Activated CD4-positive, alpha-beta T cell treated with anti-CD3 and anti-CD28 coated beads, Interleukin-2, amount 50 U/mL, for 1 hour (primary cell): ENCODE data around the gene GPR39.
"Not testable (repeated sequence)": the region's sequence is repeated elsewhere in the genome, so short reads cannot be mapped to it uniquely, and the experiment has no call there.

Source experiments
- DNase-seq: peaks from one replicate; pipeline ENCODE4 v3.0.0-alpha.2; 2020

The GPR39 gene

GRCh38 chr2:132416723-132417395 is at the start of gene GPR39:
Gene GPR39, plus strand, starts transcription at chr2:132416805.
- DNase-seq: no peak

DNA sequence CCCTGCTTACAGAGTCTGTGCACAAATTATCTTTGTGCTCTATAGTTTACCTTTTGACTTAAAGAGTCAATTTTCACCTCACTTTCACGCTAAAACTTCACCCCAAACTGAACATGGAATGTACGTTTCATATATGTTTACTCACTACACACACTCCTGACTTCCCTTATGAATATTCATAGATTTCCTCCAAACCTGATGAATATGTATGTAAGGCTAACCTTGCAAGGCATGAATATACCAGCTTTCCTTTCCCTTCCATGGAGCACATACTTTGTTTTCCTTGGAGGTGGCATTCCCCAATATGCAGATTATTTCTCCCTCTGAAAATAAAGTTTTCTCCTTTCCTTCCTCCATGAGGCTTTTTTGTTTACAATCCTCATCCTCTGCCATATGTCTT is 48.4 kb upstream of the GPR39 start:
- no peak for DNase-seq

DNA sequence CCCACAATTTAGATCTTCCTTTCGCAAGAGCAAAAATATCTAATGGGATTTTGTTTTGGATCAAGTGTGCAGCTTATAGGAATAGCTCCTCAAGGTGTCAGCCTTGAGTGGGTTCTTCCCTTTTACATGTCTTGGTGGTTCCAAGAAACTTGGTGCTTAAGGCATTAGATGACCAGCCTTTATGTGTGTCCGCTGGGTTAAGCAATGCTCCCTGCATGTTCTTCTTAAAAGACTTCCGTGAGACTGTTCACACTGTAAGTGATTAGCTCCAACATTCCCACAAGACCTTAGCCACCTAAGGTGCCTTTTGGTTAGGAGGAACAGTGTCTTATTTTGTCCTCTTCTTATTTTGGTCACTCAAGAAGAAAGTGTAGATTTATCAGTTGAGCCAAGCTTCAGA is 44.3 kb upstream of the GPR39 start:
- DNase-seq: no peak

- no peak for DNase-seq
Observed at GRCh38 chr2:132373391-132374135, 43.0 kb upstream of the GPR39 start.

- no peak for DNase-seq
Observed at GRCh38 chr2:132374151-132374550, 42.5 kb upstream of the GPR39 start.

DNA sequence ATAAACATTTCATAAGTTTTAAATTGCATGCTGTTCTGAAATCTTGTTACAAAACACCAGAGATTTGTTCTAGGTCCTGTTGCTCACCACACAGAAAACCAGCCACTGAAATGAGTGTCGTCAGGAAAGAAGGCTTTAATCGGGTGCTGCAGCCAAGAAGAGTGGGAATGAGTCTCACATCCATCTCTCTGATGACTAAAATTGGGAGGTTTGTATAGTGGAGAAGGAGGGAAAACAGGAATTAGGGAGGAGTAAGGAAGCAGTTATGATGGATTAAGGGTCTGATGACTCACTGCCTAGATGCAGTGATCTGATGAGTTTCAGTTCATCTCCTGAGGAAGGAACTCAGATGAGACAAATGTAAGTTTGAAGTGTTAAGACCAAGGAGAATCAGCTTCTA is 42.1 kb upstream of the GPR39 start:
- no peak for DNase-seq

GRCh38 chr2:132374961-132375360 is 41.6 kb upstream of the GPR39 start:
- no peak for DNase-seq

DNA sequence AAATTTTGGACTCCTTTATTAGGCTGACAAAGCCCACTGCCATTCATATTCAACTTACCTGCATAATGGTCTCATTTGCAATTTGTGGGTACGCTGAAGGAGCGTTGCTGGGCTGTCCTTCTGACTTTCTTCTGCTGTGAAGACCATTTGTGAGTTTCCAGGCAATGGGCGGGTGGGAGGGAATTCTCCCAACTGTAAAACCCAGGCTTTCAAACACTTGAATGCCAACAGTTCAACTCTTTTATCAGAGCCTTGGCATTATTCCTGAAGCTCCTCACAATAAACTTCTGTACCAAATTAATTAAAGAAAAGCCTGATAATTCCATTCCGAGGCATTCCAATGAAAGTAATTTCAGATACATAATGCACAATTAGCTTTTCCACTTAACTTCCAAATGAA is 35.2 kb upstream of the GPR39 start:
- DNase-seq: no peak

- DNase-seq: no peak
Observed at GRCh38 chr2:132383956-132384355, 32.6 kb upstream of the GPR39 start.

DNA sequence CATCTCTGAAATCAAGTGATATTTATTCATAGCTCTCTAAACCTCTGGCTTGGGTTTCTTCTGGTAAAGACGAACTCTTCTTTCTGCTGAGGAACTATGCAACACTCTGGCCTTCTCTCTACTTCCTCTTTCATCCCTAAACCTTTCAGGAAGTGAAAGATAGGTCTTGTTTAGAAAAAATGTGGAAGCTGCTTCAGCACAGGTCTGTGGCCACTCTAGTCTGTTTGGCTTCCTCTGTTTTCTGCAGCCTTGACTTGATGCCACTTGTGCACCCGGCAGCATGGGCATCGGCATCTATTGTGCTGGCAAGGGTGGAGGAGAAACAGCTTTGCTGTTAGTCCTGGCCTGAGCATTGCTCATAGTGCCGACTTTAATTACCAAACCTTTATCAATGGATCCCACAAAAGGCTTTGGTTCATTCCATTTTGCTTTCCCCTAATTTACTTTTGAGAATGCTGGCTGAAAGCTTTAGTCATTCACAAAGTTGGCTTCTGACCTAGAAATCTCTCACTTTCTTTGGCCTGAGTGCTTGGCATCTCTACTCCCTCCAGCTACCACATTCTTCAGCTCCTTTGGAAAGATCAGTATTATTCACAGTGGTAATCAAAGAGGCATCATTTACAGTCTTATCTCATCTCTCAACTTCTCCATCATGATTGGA is 32.0 kb upstream of the GPR39 start:
- no peak for DNase-seq

GRCh38 chr2:132387126-132387525 is 29.5 kb upstream of the GPR39 start:
- no peak for DNase-seq

DNA sequence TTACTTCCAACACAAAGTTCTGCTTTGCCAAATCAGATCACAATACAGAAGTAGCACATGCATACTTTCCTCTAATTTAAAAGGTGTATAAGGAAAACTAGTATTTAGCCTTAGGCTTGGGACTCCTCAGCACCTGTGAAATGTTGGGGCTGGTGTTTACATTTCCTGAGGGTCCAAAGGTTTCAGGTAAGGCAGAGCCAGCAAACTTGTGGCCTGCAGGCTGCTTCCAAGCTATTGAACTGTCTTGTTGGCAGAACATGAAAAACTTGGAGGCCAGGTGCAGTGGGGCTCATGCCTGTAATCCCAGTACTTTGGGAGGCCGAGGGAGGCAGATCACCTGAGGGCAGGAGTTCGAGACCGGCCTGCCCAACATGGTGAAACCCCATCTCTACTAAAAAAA is 26.5 kb upstream of the GPR39 start:
- DNase-seq: no peak

GRCh38 chr2:132391378-132391777 is 25.2 kb upstream of the GPR39 start:
- no peak for DNase-seq

DNA sequence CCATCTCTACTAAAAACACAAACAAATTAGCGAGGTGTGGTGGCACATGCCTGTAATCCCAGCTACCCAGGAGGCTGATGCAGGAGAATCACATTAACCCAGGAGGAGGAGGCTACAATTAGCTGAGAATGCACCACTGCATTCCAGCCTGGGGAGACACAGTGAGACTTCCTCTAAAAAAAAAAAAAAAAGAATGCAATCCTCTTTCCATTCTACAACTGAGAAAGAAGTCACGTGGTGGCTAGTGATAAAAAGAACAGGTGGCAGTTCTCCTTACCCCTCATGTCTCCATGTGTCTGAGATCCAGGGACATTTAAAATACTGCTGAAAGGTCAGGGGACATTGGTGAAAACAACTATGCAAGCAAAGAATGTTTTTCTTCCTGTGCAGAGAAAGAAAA is 24.4 kb upstream of the GPR39 start:
- no peak for DNase-seq

DNA sequence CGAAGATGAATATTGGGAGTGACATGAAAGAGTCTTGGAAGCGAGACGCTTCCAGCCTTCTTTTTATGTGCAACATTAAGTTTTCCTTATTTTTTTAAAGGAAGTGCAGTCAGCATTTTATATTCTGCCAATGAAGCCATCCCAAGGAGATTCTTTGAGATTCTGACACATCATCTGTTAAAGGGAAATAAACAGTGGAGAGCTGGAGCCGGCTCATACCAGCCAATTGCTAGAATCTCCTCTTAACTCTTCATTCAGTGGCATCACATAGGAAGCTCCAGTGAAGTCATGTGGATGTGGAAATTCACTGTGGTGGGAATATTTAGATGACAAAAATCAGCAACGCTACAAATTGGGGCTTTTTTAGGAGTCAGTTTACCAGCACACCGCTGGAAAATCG is 23.7 kb upstream of the GPR39 start:
- DNase-seq: no peak

DNA sequence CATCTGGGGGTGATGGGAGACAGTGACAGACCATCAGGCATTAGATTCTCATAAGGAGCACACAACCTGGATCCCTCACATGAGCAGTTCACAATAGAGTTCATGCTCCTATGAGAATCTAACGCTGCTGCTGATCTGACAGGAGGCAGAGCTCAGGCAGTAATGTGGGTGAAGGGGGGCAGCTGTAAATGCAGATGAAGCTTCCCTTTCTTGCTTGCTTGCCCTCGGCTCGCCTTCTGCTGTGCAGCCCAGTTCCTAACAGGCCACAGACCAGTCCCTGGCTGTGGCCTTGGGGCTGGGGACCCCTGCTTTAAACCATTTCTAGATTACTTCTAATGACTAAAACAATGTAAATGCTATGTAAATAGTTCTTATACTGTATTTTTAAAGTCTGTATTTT is 19.6 kb upstream of the GPR39 start:
- not testable (repeated sequence) for DNase-seq

DNA sequence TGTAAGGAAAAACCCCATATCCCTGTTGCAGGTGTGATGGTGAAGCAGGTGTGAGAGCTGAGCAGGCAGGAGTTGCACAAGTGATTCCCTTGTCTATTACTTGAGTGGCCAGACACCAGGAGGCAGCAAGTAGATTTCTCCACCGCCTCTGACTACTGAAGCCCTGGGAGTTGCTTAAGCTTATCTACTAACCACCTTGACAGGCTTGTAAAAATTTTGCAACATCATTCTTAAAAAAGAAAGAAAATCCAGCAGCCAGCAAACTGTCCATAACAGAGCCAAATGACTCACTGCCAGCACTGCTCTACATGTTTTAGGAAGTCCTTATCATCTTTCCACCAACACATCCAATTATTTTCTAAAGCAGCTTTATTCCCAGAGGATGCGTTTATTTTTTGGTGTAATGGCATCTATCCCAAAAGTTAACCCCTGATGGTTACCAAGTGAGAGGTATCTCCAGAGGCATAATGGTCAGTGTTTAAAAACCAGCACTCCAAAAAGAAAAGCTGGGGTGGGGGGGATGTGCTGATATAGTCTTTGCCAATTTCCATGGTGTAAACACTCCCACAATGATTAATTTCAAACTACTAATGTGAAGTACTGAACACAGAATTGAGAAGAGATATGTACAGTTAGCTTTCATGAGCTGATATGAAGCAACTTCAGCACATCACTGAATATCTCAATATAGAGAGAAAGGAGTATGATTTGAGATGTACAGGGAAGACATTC is 16.3 kb upstream of the GPR39 start:
- DNase-seq: no peak

DNA sequence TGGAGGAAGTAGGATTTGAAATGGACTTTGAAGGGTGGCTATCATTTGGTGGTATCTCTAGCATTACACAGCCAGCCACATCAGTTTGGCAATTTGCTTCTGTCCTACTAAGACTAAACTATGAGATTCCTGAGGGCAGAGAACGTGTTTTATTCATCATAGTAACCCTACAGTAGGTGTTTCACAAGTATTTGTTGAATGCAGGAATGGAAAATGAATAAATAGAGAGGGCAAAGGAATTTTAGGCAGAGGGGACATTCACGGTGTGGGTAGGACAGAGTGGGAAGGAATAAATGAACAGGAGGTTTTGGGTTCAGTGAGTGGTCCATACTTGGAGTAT is 15.7 kb upstream of the GPR39 start:
- DNase-seq: no peak

DNA sequence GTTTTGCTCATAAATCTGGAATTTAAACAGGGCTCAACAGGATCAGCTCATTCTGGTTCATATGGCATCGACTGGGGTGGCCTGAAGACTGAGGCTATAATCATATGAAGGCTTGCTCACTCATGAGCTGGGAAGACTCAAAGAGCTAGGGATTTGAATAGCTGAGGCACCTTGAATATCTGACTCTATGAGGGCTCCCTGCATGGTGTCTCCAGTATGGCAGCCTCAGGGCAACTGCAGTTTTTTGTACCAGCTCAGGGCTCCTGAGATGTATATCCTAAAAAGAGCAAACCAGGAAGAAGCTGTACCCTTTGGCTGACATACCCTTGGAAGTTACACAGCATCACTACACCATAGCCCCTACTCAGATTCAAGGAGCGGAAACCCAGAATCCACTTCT is 15.3 kb upstream of the GPR39 start:
- no peak for DNase-seq

GRCh38 chr2:132403146-132403545 is 13.5 kb upstream of the GPR39 start:
- no peak for DNase-seq

DNA sequence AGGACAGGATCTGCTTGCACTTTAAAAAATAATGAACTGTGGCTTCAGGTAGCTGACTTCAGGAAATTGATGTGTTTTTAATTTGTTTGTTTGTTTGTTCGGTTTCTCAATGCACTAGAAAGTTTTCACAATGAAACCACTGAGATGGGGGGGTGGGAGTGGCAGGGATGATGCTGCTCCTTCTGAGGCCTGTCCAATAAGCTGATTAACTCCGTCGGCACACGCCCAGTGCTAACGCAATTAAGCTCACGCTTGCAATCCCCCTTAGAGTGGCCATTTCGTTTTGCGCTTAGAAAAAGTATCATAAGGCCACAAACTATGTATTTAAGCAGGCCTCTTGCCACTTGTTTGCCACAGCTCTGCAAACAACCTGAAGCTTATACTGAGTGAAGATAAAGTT is 12.5 kb upstream of the GPR39 start:
- no peak for DNase-seq

DNA sequence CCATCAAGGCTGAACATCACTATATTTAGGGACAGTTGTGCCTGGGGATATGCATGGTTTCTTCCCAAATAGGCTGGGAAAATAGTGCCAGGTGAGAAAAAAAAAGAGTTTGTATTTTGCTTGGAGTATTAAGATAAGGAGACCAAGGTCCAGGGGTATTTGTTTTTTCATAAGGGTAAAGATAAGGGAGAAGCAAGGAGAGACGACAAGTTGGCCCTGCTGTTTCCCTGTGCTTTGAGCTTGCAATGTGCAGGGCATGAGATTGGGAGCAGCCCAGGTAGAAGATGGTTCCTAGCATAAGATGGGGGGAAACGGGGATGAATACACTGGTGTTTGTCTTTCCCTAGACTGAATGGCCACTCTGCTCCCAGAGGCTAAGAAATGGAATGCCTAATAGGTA is 8.8 kb upstream of the GPR39 start:
- no peak for DNase-seq

DNA sequence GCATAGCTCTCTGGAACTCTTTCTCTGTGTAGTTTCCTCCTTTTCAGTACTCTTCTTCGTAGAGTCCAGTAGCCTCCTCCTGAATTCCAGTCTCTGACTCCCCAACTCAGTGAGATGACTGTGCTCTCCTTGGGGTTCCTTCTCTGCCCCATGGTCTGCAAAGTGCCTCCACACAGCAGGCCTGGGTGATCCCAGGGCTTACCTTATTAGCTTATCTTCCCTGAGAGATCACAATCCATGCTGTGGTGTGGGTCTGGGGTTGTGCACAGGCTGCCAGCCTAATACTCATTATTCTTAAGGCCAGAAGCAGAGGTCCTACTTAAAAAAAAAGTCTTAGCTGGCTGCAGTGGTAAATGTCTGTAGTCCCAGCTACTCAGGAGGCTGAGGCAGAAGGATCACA is 4.6 kb upstream of the GPR39 start:
- DNase-seq: no peak

GRCh38 chr2:132414081-132414480 is 2.5 kb upstream of the GPR39 start:
- DNase-seq: no peak
